Measurements from ENCODE around the gene CARNS1.

Gene CARNS1

DNA sequence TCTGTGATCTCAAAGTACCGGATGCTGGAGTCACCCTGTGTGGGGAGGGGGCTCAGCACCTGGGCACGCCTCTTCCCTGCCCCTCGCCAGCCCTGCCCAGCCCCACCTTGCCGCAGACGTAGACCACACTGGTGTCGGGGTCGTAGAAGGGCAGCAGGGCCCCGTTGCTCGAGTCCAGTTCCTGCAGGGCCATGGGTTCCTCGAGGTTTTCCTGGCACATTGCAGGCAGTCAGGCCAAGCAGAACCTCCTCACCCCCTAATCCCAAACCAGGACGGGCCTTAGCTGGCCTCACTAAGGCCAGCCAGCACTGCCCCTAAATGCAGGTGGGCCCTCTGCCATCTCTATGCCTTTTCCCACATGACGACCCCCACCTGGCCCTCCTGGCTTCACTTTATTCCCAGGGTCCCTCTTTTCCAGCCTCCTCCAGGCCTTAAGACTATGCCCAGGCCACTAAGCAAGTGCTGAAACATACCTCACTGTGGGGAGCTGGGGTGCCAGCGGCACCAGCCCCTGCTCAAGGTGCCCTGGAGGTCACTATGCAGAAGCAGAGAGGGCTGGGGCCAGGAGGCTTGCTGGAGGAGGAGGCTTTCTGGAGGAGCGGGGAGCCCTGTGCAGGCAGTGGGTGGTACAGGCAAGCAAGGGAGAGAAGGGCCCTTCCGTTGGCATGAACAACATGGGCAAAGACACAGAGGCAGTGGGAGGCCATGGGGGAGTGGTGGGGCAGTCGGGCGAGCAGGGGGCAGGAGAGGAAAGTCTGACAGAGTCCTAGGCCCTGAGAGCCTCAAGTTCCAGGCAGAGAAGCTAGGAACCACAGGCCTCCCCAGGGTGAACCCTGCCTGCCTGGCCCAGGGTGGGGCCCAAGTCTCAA, 25.0 kb downstream of the CARNS1 start:
- TF ChIP-seq REST (IDR thresholded peaks at IDR 0.05; ENCODE audit: insufficient replicate concordance, low read depth) (no peak), POLR2AphosphoS5 (IDR thresholded peaks at IDR 0.05; ENCODE audit: low read depth) (peak; percentile 14; the same call in 1 of the 2 replicates)
- peak overlapping the region; percentile 17 for H3K27ac ChIP-seq (replicated peaks)

DNA sequence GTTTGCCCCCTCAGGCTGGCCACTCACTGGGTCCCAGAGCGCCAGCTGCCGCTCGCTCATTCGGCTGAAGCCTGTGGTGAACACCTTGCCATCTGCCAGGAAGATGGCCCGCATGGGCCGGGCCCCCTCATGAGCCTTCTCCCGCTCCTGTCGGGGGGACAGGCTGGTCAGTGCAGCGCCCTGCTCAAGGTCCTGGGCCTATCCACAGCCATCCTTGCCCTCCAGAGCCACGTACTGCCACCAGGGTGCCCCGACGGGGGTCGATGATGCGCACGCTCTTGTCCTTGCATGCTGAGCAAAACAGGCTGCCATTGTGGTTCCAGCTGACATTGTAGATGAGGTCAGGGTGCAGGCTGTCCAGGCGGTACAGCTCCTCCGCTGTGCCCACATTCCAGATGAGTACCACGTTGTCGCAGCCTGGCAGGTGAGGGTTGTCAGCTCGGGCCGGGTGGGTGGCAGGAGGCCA, 25.7 kb downstream of the CARNS1 start:
- Histone ChIP-seq H3K4me3 (replicated peaks; ENCODE audit: insufficient read depth, low read length) (no peak overlapping the region), H3K27me3 (ENCODE audit: insufficient read depth, poor library complexity, severe bottlenecking) (no peaks in the 10 kb centered on the region), H3K27ac (replicated peaks) (no peak overlapping the region)
- DNase-seq (ENCODE audit: low read depth in 1 of 2, low spot score in 1 of 2), result no peak
- TF ChIP-seq REST (IDR thresholded peaks at IDR 0.05; ENCODE audit: insufficient replicate concordance, low read depth), result no peak
- no peak for TF ChIP-seq GABPA (IDR thresholded peaks at IDR 0.05; ENCODE audit: low read depth)
- TF ChIP-seq SPI1 (IDR thresholded peaks at IDR 0.05; ENCODE audit: borderline replicate concordance, low read depth), result no peak
- no peak for TF ChIP-seq POLR2AphosphoS5 (IDR thresholded peaks at IDR 0.05; ENCODE audit: low read depth)
- TF ChIP-seq, protein P1, sequence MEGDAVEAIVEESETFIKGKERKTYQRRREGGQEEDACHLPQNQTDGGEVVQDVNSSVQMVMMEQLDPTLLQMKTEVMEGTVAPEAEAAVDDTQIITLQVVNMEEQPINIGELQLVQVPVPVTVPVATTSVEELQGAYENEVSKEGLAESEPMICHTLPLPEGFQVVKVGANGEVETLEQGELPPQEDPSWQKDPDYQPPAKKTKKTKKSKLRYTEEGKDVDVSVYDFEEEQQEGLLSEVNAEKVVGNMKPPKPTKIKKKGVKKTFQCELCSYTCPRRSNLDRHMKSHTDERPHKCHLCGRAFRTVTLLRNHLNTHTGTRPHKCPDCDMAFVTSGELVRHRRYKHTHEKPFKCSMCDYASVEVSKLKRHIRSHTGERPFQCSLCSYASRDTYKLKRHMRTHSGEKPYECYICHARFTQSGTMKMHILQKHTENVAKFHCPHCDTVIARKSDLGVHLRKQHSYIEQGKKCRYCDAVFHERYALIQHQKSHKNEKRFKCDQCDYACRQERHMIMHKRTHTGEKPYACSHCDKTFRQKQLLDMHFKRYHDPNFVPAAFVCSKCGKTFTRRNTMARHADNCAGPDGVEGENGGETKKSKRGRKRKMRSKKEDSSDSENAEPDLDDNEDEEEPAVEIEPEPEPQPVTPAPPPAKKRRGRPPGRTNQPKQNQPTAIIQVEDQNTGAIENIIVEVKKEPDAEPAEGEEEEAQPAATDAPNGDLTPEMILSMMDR (IDR thresholded peaks at IDR 0.05; ENCODE audit: insufficient read depth, low read length), result no peak

More for the DNA sequence above, 25.0 kb downstream of the CARNS1 start:
- no peak for DNase-seq (ENCODE audit: low read depth in 1 of 2, low spot score in 1 of 2)
- Histone ChIP-seq H3K4me3 (replicated peaks; ENCODE audit: insufficient read depth, low read length) (no peak overlapping the region), H3K27me3 (ENCODE audit: insufficient read depth, poor library complexity, severe bottlenecking) (no peaks in the 10 kb centered on the region)

- DNase-seq (ENCODE audit: low read depth in 1 of 2, low spot score in 1 of 2), result no peak
- H3K4me3 ChIP-seq (replicated peaks; ENCODE audit: insufficient read depth, low read length), result no peak overlapping the region
- H3K27me3 ChIP-seq (ENCODE audit: insufficient read depth, poor library complexity, severe bottlenecking), result no peaks in the 10 kb centered on the region
- H3K27ac ChIP-seq (replicated peaks), result no peak overlapping the region
- no peak for TF ChIP-seq REST (IDR thresholded peaks at IDR 0.05; ENCODE audit: insufficient replicate concordance, low read depth)
- TF ChIP-seq POLR2AphosphoS5 (IDR thresholded peaks at IDR 0.05; ENCODE audit: low read depth), result no peak; the same call in 1 of the 2 replicates
- TF ChIP-seq, protein P1 (IDR thresholded peaks at IDR 0.05; ENCODE audit: insufficient read depth, low read length), result no peak
- no peak for TF ChIP-seq GABPA (IDR thresholded peaks at IDR 0.05; ENCODE audit: low read depth)
- TF ChIP-seq SPI1 (IDR thresholded peaks at IDR 0.05; ENCODE audit: borderline replicate concordance, low read depth), result no peak
Measured at GRCh38 chr11:67441731-67442351, 26.4 kb downstream of the CARNS1 start.

All from HL-60 (cell line).